Ascending aorta (tissue), 2 donors: ENCODE data around the gene HNRNPH1. TPM values are rescaled to one million over a fixed set of nuclear protein-coding genes. Genes with fewer than 3 reads are reported as not detected.

Experiments used
- DNase-seq, 2 donors: peaks; one replicate each; pipeline ENCODE4 v3.0.0-alpha.2; 2019; ENCODE audit warnings: low spot score in 2 of 2
- H3K27ac ChIP-seq, 2 donors: fragments of 200-600 bp; sonication (generic); one replicate each; pipeline ENCODE4 v1.5.1; 2016 to 2017; ENCODE audit warnings: mild to moderate bottlenecking in 1 of 2
- H3K27me3 ChIP-seq: fragments of 200-600 bp; sonication (generic); one replicate; pipeline ENCODE4 v1.5.1; 2017
- H3K36me3 ChIP-seq, 2 donors: fragments of 200-600 bp; sonication (generic); one replicate each; pipeline ENCODE4 v1.5.1; 2016
- H3K4me1 ChIP-seq, 2 donors: fragments of 200-600 bp; sonication (generic); one replicate each; pipeline ENCODE4 v1.5.1; 2016 to 2017; ENCODE audit warnings: mild to moderate bottlenecking in 1 of 2
- H3K4me3 ChIP-seq, 2 donors: fragments of 200-600 bp; sonication (generic); one replicate each; pipeline ENCODE4 v1.5.1; 2016 to 2017; ENCODE audit warnings: mild to moderate bottlenecking in 1 of 2
- H3K9me3 ChIP-seq, 2 donors: fragments of 200-600 bp; sonication (generic); one replicate each; pipeline ENCODE4 v1.5.1; 2016
- intact Hi-C: fragments of 100-400 bp; cut with DNase I; formaldehyde crosslinking; loops from one replicate; pipeline ENCODE4 v1.15.1; 2023
- total RNA-seq: library from RNA; depleted of rRNA; stranded (reverse); fragments of >200 nt; gene quantifications from one replicate; pipeline ENCODE4 v1.1.0, GENCODE V29; 2016
- TF ChIP-seq, protein P1 (sequence below), 3 experiments: fragments of 200-600 bp in 2 of 3; fragments of 450-650 bp in 1 of 3; sonication (generic) in 2 of 3; IDR thresholded peaks; one replicate each; pipeline ENCODE4 v1.5.1; 2016 to 2019; ENCODE audit warnings: antibody characterized with exemption in 3 of 3, mild to moderate bottlenecking in 1 of 3, moderate library complexity in 1 of 3

HNRNPH1 gene
- total RNA-seq, 1 donor from 2014 or later: 206 TPM

- Histone ChIP-seq H3K9me3 (no peaks in the 10 kb centered on the region), H3K4me3 (no peak overlapping the region), H3K27me3 (no peaks in the 10 kb centered on the region), H3K4me1 (peaks cover 0 to 8% of the 10 kb centered on the region in 2 donors), H3K27ac (no peak overlapping the region), H3K36me3 (peaks cover 70 to 88% of the 10 kb centered on the region in 2 donors)
- DNase-seq: no peak
- TF ChIP-seq, protein P1, sequence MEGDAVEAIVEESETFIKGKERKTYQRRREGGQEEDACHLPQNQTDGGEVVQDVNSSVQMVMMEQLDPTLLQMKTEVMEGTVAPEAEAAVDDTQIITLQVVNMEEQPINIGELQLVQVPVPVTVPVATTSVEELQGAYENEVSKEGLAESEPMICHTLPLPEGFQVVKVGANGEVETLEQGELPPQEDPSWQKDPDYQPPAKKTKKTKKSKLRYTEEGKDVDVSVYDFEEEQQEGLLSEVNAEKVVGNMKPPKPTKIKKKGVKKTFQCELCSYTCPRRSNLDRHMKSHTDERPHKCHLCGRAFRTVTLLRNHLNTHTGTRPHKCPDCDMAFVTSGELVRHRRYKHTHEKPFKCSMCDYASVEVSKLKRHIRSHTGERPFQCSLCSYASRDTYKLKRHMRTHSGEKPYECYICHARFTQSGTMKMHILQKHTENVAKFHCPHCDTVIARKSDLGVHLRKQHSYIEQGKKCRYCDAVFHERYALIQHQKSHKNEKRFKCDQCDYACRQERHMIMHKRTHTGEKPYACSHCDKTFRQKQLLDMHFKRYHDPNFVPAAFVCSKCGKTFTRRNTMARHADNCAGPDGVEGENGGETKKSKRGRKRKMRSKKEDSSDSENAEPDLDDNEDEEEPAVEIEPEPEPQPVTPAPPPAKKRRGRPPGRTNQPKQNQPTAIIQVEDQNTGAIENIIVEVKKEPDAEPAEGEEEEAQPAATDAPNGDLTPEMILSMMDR (IDR thresholded peaks at IDR 0.05): no peak
- intact Hi-C loops: loop anchor here (5.0 kb wide), 1 partner anchor 47 kb away; no protein-coding TSS in a partner anchor
Observed at GRCh38 chr5:179609834-179610108, 13.7 kb downstream of the HNRNPH1 start.

DNA sequence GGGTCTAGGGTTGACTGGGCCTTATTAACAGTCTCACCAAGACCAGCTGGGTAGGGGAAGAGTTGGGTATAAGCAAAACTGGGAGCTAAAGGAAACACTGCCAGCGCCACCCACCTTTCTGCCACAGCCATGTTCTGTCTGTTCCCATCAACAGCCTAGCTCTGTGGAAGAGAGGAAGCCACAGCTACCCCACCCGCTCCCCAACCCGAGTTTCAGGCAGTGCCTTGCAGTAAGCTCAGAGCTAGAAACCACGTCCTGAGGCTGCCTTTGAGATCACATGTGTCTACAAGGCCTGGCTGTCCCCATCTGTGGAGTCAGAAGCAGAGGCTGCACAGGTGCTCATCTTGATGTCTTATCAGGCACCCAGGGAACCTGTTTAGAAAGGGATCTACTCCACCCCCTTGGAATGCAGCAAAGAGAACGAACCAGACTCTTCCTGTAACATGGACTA is 15.3 kb downstream of the HNRNPH1 start:
- peaks cover 64 to 85% of the 10 kb centered on the region in 2 donors for H3K36me3 ChIP-seq
- no peaks in the 10 kb centered on the region for H3K27me3 ChIP-seq
- no peak for DNase-seq
- no peaks in the 10 kb centered on the region for H3K9me3 ChIP-seq
- TF ChIP-seq, protein P1 (IDR thresholded peaks at IDR 0.05): no peak
- intact Hi-C loops: no loop called here
- H3K27ac ChIP-seq: peak overlapping the region in 1 of 2 donors; percentile 11
- H3K4me1 ChIP-seq: peaks cover 0 to 8% of the 10 kb centered on the region in 2 donors
- no peak overlapping the region for H3K4me3 ChIP-seq

DNA sequence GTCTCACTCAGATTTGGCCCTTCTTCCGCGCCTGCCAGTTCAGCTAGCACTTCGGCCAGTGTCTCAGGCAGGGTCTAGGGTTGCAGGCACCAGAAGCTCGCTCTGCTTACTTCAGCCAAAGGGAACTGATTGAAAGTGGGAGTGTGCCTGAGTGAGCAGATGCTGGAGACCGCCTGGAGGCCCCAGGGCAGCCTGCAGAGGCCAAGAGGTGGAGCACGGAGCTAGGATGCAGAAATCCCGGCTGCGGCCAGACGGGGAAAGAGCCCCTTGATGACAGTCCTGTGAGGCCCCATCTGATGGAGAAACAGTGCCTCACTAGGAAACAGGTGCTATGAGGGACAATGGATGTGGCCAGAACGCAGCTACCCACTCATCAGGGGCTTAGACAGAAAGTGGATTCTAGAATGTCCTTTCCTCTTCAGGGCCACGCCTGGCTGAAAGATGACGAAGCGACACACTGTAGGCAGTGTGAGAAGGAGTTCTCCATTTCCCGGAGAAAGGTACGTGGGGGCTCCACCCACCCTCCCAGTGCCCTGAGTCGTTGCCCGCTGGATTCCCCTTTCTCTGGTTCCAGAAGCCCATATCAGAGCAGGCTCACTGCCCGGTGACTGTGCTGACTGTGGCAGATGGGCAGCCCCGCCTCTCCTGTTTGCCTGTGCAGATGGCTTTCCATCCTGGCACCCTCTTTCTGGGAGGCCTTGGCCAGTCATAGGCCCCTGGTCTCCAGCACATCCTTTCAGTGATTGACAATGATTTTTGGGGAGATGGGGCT is 16.1 kb downstream of the HNRNPH1 start:
- Histone ChIP-seq H3K9me3 (no peaks in the 10 kb centered on the region), H3K36me3 (peaks cover 67 to 85% of the 10 kb centered on the region in 2 donors), H3K27me3 (no peaks in the 10 kb centered on the region), H3K4me3 (no peak overlapping the region), H3K27ac (peak overlapping the region in 1 of 2 donors; percentile 14), H3K4me1 (peaks cover 0 to 8% of the 10 kb centered on the region in 2 donors)
- TF ChIP-seq, protein P1 (IDR thresholded peaks at IDR 0.05): no peak
- intact Hi-C loops: no loop called here
- no peak for DNase-seq

DNA sequence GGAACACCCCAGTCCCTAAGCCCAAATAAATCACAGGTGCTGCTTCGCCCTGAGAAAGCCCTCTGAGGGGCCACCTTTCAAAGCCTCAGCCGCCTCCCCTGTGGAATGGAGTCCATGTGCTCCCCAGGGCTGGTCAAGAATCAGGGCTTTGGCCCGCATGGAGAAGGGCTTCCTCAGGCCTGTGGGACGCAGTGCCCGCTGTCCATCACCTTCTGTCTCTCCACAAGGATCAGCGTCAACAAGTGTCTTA is 16.6 kb downstream of the HNRNPH1 start:
- intact Hi-C loops: no loop called here
- no peak overlapping the region for H3K27ac ChIP-seq

GRCh38 chr5:179606071-179606909 is 17.2 kb downstream of the HNRNPH1 start:
- intact Hi-C loops: no loop called here
- Histone ChIP-seq H3K36me3 (peaks cover 68 to 85% of the 10 kb centered on the region in 2 donors), H3K27me3 (no peaks in the 10 kb centered on the region), H3K27ac (no peak overlapping the region), H3K4me1 (peaks cover 0 to 2% of the 10 kb centered on the region in 2 donors), H3K4me3 (no peak overlapping the region), H3K9me3 (no peaks in the 10 kb centered on the region)
- TF ChIP-seq, protein P1 (IDR thresholded peaks at IDR 0.05): no peak
- DNase-seq: no peak

More for the DNA sequence above, 16.6 kb downstream of the HNRNPH1 start:
- no peak overlapping the region for H3K4me3 ChIP-seq
- H3K4me1 ChIP-seq: peaks cover 0 to 7% of the 10 kb centered on the region in 2 donors
- TF ChIP-seq, protein P1 (IDR thresholded peaks at IDR 0.05): no peak
- H3K9me3 ChIP-seq: no peaks in the 10 kb centered on the region
- DNase-seq: no peak
- no peaks in the 10 kb centered on the region for H3K27me3 ChIP-seq
- H3K36me3 ChIP-seq: peaks cover 69 to 88% of the 10 kb centered on the region in 2 donors
